ENCODE data around the gene SKA3. TPM values are rescaled to one million over a fixed set of nuclear protein-coding genes. Genes with fewer than 3 reads are reported as not detected.
"Not testable (repeated sequence)": the region's sequence is repeated elsewhere in the genome, so short reads cannot be mapped to it uniquely, and the experiment has no call there.

SKA3 gene
- polyA plus RNA-seq, 1 donor = 4.0 TPM

DNA sequence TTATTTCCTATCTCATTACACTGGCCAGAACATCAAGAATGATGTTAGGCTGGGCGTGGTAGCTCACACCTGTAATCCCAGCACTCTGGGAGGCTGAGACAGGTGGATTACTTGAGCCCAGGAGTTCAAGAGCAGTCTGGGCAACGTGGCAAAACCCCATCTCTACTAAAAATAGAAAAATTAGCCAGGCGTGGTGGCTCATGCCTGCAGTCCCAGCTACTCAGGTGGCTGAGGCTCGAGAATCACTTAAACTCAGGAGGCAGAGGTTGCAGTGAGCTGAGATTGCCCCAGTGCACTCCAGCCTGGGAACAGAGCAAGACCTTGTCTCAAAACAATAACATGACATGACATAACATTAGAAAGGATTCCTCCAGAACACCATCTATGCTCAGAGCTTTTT lies 10.7 kb downstream of the SKA3 start:
- DNase-seq = not testable (repeated sequence)

DNA sequence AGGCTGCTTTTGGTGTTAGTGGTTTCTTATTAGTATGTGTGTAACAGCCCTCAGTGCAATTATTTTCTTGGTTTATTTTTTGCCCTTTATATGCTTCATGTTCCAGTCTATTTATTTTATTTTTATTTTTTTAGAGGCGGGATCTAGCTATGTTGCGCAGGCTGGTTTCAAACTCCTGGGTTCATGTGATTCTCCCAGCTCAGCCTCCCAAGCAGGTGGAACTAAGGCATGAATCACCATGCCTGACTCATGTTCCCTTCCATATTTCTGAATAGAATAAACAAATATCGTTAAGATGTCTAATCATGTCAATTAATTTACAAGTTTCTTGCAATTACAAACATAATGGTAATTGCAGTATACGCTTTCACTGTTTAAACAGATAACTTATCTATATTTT lies 11.7 kb downstream of the SKA3 start:
- no peak for DNase-seq

DNA sequence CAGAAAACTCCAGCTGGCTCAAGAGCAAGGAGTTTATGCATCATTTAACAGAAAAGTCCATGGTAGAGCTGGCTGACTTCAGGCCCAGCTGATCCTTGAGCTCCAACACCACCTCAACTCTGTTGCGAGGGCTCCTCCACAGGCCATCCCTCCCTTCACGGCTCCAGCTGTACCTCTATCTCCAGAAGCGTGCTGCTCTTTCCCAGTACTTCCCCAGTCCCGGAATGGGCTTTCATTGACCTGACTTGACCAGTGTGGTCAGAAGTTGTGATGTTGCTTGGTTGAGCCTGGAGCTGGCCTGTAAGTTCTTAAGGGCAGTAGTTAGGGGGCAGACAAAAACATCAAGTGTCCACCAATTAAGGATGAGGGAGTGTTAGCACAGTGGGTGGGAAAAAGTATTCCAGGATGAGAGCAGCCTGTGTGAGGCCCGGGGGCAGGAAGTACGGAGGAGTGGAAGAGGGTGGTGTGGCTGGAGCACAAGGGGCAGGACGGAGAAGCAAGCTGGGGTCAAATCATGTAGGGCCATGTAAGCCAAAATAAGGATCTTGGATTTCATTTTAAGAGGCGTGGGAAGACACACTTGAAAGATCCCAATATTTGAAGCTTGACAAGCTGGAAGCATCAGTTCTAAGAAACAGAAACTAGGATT lies 24.0 kb downstream of the SKA3 start:
- no peak for DNase-seq

DNA sequence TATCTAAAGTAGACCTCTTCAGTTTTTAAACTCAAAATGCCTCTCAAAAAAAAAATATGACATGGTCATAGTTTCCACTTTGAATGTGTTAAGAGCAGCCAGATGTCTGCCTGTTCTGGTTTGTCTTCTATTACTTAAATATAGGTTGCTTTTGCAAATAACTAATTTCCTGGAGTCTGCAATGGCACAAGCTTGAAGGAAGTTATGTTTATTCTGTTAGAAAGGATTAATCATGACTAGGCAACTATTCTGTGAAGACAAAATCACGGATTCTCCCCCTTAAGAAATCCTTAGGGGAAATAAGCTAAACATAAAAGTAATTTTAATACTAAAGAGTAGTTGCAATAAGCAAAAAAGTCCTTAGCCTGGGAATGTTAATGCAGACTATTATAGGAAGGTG lies 26.3 kb downstream of the SKA3 start:
- no peak for DNase-seq

DNA sequence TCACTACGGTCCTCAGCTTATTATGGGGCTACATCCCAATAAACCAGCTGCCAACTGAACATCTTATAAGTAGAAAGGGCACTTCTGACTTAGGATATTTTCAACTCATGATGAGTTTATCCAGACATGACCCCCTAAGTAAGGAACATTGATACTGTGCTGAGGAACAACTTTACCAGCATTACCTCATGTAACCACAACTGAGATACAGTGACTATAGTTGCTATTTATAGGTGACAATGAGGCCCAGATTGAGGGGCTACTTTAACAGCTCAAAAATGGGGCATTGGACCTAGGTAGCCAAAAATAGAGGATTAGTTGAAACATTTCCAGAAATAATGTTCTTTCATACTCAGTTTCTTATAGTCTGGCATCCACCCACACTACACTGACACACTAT lies 26.8 kb downstream of the SKA3 start:
- no peak for DNase-seq

DNA sequence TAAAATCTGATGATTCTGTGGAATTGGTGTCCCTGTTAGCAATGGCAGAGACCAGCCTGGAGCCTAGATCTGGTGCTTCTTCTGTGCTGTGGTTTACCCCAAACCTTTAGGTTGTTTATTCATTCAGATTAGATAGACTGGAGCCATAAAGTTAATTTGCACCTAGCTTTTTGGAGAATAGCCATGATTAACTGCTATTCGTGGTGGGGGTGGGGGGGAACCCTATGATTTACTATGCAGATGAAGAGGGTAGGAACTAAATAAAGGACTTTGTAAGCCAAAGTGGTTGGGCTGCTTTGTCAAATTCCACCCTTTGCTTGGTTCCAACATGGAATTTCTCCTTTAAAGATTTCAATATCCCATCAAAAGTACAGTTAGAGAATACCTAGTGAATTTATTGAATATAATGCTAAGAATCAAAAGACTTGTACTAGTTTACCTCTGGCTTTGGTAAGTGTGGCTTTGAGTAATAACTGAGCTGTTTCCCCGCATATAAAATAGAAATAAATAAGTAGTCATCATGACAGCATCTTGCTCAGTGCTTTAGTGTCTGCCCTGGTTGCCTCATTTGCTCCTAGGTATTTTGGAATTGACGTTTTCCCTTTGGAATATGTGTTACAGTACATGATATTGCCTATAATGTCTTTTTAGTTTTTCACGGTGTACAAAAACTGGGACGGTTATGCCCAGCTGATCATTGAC lies 27.6 kb downstream of the SKA3 start:
- no peak for DNase-seq

DNA sequence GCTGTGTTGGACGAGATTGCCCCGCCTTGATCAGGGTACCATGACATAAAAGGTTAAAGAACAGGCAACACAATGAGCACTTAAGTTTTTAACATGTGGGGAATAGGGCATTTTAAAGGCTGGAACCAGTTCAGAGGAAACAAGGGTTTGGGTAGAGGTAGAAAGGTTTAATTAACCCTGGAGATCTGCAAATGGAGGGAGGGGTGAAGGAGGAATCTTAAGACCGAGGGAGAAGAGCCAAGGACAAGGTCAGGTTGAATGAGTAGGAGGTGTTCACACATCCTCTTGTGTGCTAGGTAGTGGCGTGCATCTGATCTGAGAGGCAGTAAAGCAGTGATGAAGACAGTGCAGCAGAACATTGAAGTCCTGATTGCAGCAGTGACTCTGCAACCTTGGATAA lies 28.5 kb downstream of the SKA3 start:
- DNase-seq = no peak

DNA sequence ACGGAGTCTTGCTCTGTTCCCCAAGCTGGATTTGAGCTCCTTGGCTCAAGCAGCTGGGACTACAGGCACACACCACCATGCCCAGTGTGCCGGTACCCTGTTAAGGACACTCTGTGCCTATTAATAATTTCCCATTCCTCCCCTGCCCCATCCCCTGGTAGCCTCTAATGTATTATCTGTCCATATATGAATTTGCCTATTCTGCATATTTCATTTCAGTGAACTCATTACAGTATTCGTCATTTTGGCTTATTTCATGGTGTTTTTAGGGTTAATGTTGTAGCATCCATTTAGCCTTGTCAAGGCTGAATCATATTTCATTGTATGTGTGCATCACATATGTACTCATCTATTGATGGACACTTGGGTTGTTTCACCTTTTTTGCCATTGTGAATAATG lies 33.6 kb downstream of the SKA3 start:
- DNase-seq = no peak

DNA sequence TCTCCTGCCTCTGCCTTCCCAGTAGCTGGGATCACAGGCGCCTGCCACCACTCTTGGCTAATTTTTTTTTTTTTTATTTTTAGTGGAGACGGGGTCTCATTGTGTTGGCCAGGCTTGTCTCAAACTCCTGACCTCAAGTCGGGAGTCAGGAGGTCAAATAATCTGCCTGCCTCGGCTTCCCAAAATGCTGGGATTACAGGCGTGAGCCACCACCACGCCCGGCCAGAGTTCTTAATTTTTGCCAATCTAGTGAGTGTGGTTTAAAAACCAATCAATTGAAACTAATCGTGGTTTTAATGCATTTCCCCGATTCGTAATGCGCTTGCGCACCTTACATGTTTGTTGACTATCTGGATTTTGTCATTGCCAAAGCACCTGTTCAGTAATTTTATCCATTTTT lies 37.0 kb downstream of the SKA3 start:
- no peak for DNase-seq

DNA sequence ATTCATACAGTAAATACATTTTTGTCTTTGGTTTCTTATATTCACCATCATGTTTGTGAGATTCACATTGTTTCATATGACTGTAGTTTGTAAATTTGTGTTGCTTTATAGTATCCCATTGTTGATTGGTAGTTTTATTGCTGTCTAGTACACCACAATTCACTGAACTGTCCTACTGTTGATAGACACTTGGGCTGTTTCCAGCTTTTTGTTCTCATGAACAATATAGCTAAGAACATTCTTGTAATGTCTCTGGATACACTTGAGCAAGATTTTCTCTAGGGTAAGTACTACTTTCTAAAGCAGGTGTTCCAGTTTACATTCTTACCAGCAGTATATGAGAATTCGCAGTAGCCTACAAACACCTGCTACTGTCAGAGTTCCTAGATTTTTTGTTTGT lies 37.8 kb downstream of the SKA3 start:
- DNase-seq = no peak

DNA sequence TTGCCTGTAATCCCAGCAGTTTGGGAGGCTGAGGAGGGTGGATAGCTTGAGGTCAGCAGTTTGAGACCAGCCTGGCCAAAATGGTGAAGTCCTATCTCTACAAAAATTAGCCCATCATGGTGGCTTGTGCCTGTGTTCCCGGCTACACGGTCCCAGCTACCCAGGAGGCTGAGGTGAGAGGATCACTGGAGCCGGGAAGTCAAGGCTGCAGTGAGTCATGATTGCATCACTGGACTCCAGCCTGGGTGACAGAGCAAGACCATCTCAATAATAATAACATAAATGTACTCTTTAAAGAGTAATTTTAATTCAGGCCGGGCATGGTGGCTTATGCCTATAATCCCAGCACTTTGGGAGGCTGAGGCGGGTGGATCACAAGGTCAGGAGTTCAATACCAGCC lies 38.7 kb downstream of the SKA3 start:
- no peak for DNase-seq

DNA sequence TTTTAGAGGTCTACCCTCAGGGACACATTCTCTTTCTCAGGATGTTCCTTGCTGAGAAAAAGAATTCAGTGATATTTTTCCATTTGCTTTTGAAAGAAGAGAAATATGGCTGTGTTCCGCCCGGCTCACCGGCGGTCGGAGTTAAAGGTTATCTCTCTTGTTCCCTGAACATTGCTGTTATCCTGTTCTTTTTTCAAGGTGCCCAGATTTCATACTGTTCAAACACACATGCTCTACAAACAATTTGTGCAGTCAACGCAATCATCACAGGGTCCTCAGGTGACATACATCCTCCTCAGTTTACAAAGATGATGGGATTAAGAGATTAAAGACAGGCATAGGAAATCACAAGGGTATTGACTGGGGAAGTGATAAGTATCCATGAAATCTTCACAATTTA lies 40.5 kb downstream of the SKA3 start:
- DNase-seq = not testable (repeated sequence)

DNA sequence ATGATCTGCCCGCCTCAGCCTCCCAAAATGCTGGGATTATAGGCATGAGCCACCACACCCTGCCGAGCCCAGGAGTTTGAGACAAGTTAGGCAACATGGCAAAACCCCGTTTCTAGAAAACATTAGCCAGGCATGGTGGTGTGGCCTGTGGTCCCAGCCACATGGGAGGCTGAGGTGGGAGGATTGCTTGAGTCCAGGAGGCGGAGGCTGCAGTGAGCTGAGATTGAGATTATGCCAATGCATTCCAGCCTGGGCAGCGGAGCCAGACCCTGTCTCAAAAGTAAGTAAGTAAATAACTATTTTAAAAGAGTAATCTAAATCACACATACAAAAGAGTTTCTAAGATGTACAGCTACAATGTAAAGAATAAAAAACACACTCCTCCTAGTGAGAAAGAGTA lies 41.9 kb downstream of the SKA3 start:
- no peak for DNase-seq

DNA sequence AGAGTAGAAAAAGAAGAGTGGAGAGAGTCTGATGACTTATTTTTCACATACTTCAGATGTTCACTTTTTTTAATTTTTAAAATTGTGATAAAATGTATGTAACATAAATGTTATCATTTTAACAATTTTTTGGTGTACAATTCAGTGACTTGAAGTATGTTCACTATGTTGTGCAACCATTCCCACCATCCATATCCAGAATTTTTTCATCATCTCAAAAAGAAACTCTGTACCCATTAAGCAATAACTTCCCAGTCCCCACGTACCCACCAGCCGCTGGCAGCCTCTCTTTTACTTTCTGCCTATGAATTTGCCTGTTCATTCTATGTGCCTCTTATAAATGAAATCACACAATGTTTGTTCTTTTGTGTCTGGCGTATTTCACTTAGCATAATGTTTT lies 43.3 kb downstream of the SKA3 start:
- no peak for DNase-seq

DNA sequence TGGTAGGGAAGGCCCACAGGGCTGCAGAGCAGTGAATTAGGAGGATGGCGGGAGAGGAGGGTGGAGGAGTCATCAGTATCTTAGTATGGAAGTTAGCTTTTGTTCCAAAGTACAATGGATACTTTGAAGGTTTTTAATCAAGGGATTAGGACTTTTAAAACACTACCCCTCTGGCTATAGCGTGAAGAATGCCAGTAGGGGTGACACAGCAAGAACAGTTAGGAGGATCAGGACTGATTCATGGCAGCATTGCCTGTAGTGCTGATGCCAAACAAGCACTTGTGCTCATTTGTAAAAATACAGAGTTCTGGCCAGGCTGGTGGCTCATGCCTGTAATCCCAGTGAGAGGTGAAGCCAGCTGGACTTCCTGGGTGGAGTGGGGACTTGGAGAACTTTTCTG lies 46.2 kb downstream of the SKA3 start:
- DNase-seq = no peak

DNA sequence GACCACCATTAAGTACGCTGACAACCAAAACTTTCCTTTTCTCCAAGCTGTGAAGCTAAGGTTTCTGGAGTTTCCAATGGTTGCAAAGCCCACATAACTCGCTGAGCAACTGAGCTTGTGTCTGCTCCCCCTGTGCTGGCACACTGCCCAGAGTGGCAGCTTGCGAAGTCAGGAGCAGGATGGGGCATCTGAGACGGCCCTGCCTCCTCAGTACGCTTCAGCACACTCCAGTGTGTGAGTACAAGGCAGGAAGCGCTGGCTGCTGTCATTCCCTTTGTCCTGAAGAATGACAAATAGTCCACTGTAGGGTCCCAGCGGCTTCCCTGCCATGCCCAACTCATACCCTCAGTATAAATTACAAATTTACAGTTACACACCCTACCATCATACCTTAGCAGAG lies 51.5 kb downstream of the SKA3 start:
- no peak for DNase-seq

DNA sequence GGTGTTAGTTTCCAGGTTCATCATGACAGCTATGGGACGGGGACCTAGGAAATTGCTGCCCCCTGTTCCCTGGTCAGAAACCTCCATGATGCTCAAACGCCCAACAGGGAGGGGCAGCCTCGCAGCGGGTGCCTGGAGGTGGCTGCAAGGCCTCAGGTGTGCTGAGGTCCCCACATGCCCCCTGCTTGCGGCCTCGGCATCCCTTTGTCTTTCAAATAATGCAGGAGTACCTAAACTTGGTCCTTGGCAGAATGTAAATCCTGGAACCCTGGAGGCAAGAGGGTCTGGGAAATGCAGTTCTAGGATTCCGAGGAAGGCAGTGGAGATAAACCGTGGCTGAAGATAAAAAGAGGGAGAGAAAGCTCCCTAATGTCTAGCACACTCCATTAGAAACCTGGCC lies 52.4 kb downstream of the SKA3 start:
- no peak for DNase-seq

DNA sequence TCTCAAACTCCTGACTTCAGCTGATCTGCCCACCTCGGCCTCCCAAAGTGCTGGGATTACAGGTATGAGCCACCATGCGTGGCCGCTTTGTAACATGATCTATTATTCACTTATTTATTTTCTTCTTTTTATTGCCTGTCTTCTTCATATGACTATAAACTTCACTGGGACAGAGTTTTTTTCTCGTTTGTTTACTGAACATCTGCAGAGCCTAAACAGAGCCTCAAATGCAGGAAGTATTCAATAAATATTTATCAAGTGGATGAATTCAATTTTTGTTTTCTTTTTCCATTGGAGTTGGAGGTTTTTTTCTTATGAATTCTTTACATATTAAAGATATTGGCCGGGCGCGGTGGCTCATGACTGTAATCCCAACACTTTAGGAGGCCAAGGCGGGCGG lies 54.7 kb downstream of the SKA3 start:
- no peak for DNase-seq

DNA sequence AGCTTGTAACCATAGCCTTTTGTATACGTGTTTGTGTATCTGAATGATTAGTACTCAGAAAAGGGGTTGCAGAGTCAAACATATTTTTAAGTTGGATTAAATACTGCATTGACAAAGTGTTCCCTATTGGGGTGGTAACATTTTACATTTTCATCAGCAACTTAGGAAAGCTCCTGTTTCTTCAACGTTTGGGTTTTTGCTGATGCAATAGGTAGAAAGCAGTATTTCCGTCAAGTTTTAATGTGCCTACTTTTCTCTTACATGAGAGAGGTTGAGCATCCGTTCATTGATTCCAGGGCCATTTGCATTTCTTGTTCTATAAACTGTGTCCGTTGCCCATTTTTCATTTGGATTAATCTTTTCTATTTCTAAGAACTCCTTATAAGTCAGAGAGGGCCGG lies 56.2 kb downstream of the SKA3 start:
- DNase-seq = no peak

DNA sequence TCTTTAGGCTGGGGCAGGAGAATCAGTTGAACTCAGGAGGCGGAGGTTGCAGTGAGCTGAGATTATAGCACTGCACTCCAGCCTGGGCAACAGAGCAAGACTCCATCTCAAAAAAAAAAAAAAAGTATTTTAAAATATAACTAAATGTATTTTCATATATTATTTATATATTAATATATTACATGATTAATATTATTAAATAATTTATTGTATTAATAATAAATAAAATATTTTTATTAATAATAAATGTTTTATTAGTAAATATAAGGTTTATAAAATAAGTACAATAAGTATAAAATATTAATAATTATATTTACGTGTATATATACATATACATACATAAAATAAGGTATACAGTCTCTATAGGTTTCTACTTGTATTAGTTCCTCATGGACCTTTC lies 56.8 kb downstream of the SKA3 start:
- no peak for DNase-seq

DNA sequence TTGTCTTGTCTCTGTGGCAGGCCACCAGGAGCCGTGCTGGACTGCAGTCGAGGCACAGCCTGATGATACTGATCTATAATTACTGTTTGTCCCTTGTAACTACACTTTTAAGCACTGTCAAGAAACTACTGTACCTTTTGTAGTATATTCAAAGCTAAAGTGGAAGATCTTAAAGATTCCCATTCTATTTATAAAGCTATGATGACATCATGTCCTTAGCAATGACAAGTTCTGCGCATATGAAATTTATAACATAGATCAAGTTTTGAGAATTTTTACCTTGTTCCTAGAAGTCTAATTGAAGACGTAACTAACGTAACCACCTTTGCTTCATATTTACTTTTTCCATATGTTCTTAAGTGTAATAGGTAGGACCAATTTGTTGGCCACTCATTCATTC lies 58.2 kb downstream of the SKA3 start:
- DNase-seq = no peak

DNA sequence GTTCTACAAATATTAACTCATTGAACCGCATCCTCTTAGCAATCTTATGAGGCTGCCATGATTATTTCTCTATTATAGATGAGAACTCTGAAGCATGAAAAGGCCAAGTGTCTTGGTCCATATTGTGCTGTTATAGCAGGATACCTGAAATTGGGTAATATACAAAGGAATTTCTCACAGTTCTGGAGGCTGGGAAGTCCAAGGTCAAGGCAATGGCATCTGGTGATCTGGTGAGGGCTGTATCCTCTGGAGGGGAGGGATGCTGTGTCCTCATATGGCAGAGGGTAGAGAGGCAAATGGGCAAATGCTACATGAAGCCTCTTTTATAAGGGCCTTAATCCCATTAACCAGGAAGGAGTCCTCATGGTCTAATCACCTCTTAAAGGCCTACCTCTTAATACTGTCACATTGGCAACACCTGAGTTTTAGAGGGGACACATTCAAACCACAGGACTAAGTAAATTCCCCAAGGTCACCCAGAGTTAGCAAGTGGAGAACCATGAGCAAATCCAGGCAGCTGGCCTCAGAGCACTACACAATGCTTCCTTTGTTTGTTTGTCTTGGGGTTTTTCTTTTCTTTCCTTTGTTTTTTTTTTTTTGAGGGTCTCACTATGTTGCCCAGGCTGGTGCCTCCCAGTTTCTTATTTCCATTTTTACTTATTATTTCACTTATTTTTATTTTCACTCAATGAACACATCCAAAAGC lies 59.1 kb downstream of the SKA3 start:
- no peak for DNase-seq

DNA sequence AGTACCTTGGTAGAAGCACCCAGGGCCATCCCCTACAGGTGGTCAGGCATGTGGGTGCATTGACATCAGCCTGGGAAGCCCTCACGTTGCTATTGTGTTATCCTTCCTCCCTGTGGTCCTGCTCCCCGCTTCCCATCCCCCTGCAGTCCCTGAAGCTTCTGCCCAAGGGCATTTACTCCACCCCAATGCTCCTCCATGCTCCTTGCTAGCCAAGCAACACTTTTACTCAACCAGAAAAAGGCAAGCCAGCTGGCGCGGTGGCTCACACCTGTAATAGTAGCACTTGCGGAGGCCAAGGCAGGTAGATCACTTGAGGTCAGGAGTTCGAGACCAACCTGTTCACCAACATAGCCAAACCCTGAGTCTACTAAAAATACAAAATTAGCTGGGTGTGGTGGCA lies 60.2 kb downstream of the SKA3 start:
- DNase-seq = no peak

DNA sequence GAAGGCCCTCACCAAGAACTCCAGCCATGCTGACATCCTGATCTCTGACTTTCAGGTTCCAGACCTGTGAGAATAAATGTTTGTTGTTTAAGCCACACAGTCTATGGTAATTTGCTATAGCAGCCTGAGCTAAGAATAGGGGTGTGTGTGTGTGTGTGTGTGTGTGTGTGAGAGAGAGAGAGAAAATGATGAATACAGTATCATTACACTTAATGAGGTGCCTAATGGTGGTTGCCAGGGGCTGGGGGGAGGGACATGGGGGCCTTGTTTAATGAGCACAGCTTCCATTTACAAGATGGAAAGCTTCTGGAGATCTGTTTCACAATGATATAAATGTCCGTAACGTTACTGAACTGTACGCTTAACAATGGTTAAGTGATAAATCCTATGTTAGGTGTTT lies 61.1 kb downstream of the SKA3 start:
- no peak for DNase-seq
